ENCODE measurements around the gene PFN4. TPM values are rescaled to one million over a fixed set of nuclear protein-coding genes. Genes with fewer than 3 reads are reported as not detected.

PFN4 gene
- total and polyA plus RNA-seq, 9 of the 15 experiments (the other 6 are each of a cell fraction or from before 2014, with no cell fraction given), result 0.07 to 0.54 (median 0.31) TPM; not detected in 2

DNA sequence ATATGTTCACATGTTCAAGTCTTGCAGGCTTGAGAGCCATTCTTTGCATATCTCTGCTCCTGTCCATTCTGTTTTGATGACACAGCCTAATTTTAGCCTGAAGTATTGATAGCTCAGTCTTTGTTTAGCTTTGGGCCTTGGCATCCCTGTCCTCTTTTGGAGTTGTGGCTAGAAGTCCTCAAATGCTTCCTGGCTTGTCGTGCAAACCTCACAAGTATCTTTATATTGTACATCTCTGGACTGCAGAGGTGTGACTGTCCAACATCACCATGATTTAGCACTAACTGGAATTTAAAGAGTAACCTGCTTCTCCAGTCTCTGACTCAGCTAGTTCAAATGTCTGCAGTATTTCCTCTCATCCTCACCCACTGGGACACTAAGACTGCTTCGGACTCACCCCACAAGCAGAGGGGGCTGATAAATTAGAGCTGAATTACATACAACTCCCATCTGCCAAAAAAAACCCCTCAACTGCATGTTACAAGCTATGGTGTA, 11.7 kb downstream of the PFN4 start (continued):
- TF ChIP-seq TEAD4 (IDR thresholded peaks at IDR 0.05; ENCODE audit: low read length) (no peak), TEAD4 (CRISPR knock-in tag; IDR thresholded peaks at IDR 0.05; ENCODE audit: borderline replicate concordance) (no peak), HDAC1 (IDR thresholded peaks at IDR 0.05) (0 out of 4 replicates have a peak, but pooled peaks of 1 of the 2 experiments have one; percentile 12), SP2 (IDR thresholded peaks at IDR 0.05; ENCODE audit: extremely low read depth, low read depth, low read length, poor library complexity, severe bottlenecking) (no peak), FOSL1 (tag; conservative IDR thresholded peaks at IDR 0.05) (no peak), ETV5 (CRISPR knock-in tag; IDR thresholded peaks at IDR 0.05; ENCODE audit: low read depth) (no peak), MEIS2 (IDR thresholded peaks at IDR 0.05; ENCODE audit: partially characterized antibody) (peak; percentile 33), NFE2 (IDR thresholded peaks at IDR 0.05; ENCODE audit: low read depth) (peak; percentile 58), ZNF239 (CRISPR knock-in tag; IDR thresholded peaks at IDR 0.05) (no peak), SIN3A (IDR thresholded peaks at IDR 0.05; ENCODE audit: borderline replicate concordance in 2 of 2, control insufficient read depth in 1 of 2, low read depth in 2 of 2, low read length in 2 of 2) (no peak)
- TF ChIP-seq, protein P1, sequence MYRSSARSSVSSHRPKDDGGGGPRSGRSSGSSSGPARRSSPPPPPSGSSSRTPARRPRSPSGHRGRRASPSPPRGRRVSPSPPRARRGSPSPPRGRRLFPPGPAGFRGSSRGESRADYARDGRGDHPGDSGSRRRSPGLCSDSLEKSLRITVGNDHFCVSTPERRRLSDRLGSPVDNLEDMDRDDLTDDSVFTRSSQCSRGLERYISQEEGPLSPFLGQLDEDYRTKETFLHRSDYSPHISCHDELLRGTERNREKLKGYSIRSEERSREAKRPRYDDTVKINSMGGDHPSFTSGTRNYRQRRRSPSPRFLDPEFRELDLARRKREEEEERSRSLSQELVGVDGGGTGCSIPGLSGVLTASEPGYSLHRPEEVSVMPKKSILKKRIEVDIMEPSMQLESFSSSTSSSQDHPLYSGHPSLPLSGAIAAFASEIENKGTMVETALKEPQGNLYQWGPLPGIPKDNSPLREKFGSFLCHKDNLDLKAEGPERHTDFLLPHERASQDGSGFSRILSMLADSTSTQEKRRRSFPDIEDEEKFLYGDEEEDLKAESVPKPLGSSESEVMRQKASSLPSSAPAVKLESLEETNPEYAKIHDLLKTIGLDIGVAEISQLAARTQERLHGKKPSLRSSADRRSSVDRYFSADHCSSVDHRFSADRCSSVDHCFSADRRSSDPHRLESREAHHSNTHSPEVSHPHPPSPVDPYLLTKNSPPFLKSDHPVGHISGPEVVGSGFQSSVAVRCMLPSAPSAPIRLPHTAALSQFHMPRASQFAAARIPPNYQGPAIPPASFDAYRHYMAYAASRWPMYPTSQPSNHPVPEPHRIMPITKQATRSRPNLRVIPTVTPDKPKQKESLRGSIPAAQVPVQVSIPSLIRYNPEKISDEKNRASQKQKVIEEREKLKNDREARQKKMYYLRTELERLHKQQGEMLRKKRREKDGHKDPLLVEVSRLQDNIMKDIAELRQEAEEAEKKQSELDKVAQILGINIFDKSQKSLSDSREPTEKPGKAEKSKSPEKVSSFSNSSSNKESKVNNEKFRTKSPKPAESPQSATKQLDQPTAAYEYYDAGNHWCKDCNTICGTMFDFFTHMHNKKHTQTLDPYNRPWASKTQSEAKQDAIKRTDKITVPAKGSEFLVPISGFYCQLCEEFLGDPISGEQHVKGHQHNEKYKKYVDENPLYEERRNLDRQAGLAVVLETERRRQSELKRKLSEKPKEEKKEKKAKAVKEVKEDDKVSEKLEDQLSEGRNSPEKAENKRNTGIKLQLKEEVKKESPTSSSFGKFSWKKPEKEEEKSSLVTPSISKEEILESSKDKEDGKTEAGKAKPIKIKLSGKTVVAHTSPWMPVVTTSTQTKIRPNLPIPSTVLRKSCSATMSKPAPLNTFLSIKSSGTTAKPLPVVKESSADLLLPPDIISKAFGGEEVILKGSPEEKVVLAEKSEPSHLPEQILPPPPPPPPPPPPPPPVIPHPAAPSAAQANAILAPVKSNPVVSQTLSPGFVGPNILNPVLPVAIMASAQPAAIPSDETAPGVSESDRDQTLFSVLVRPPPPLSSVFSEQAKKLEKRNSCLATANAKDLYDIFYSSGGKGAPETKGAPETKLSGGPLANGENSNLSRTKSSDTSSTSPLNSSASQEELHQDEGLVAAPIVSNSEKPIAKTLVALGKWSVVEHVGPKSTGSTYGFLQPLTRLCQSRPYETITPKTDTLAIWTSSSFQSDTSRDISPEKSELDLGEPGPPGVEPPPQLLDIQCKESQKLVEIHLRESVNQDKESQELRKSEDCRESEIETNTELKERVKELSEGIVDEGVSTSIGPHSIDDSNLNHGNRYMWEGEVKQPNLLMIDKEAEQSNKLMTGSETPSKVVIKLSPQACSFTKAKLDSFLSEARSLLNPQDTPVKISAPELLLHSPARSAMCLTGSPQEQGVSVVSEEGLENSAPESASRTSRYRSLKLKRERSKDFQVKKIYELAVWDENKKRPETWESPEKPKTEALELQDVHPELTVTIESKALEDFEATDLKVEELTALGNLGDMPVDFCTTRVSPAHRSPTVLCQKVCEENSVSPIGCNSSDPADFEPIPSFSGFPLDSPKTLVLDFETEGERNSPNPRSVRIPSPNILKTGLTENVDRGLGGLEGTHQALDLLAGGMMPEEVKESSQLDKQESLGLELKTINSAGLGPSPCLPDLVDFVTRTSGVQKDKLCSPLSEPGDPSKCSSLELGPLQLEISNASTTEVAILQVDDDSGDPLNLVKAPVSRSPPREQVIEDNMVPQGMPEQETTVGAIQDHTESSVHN (IDR thresholded peaks at IDR 0.05; ENCODE audit: borderline replicate concordance in 1 of 2, low read depth in 1 of 2), result no peak
